ENCODE measurements around the gene DDIT4L.
"Not testable (repeated sequence)": the region's sequence is repeated elsewhere in the genome, so short reads cannot be mapped to it uniquely, and the experiment has no call there.

DDIT4L gene

GRCh38 chr4:100189820-100190642 is at the start of gene DDIT4L:
TSS of gene DDIT4L (minus strand) at chr4:100190468. CDS start at chr4:100189983, 485 bp downstream.
- peak; percentile 59 for DNase-seq

GRCh38 chr4:100240008-100240407 is 49.7 kb upstream of the DDIT4L start:
- no peak for DNase-seq

- no peak for DNase-seq
Measured at GRCh38 chr4:100224721-100225120, 34.5 kb upstream of the DDIT4L start.

GRCh38 chr4:100224160-100224559 is 33.9 kb upstream of the DDIT4L start:
- no peak for DNase-seq

GRCh38 chr4:100208964-100209363 is 18.7 kb upstream of the DDIT4L start:
- no peak for DNase-seq

- no peak for DNase-seq
Measured at GRCh38 chr4:100208459-100208858, 18.2 kb upstream of the DDIT4L start.

- no peak for DNase-seq
Measured at GRCh38 chr4:100206850-100207249, 16.6 kb upstream of the DDIT4L start.

GRCh38 chr4:100198061-100198460 is 7.8 kb upstream of the DDIT4L start:
- DNase-seq, result no peak

GRCh38 chr4:100196388-100197071 is 6.3 kb upstream of the DDIT4L start:
- not testable (repeated sequence) for DNase-seq

GRCh38 chr4:100190643-100191600 is 654 bp upstream of the DDIT4L start:
- DNase-seq, result no peak

GRCh38 chr4:100188829-100189228 is 1.4 kb downstream of the DDIT4L start:
- no peak for DNase-seq

GRCh38 chr4:100187781-100188180 is 2.5 kb downstream of the DDIT4L start:
- no peak for DNase-seq

GRCh38 chr4:100184787-100185186 is 5.5 kb downstream of the DDIT4L start:
- no peak for DNase-seq

- DNase-seq, result no peak
Measured at GRCh38 chr4:100177855-100178254, 12.4 kb downstream of the DDIT4L start.

GRCh38 chr4:100177126-100177525 is 13.1 kb downstream of the DDIT4L start:
- DNase-seq, result no peak

GRCh38 chr4:100175858-100176257 is 14.4 kb downstream of the DDIT4L start:
- no peak for DNase-seq

- DNase-seq, result no peak
Measured at GRCh38 chr4:100174985-100175383, 15.3 kb downstream of the DDIT4L start.

- no peak for DNase-seq
Measured at GRCh38 chr4:100170986-100171385, 19.3 kb downstream of the DDIT4L start.

GRCh38 chr4:100169491-100170485 is 20.5 kb downstream of the DDIT4L start:
- DNase-seq, result no peak

- no peak for DNase-seq
Measured at GRCh38 chr4:100168521-100168920, 21.7 kb downstream of the DDIT4L start.

GRCh38 chr4:100166297-100167039 is 23.8 kb downstream of the DDIT4L start:
- DNase-seq, result no peak
